Posterior vena cava (tissue), 2 donors: ENCODE results near the gene AOPEP. TPM values are rescaled to one million over a fixed set of nuclear protein-coding genes. Genes with fewer than 3 reads are reported as not detected.

Source experiments
- DNase-seq: peaks from one replicate; pipeline ENCODE4 v3.0.0-alpha.2; 2020; ENCODE audit warnings: low spot score
- intact Hi-C, 2 donors: fragments of 100-400 bp; cut with DNase I; formaldehyde crosslinking; loops; one replicate each; pipeline versions ENCODE4 v1.14.1 to v1.14.2; 2022 to 2023
- total RNA-seq, 2 donors: library from RNA; stranded (reverse); fragmentation: NEBNext Ultra II Directional; extraction: Animal tissue kit (Norgen Biotek cat#: 25700); gene quantifications; one replicate each; pipeline ENCODE4 v1.2.1, GENCODE V29; 2021
- donor health status: DM: yes; HTN: yes; CAD: no.
- donor health status: DM: yes; HTN: yes; CAD: no.

AOPEP gene
- total RNA-seq, 2 donors from 2014 or later = 124 to 138 TPM

DNA sequence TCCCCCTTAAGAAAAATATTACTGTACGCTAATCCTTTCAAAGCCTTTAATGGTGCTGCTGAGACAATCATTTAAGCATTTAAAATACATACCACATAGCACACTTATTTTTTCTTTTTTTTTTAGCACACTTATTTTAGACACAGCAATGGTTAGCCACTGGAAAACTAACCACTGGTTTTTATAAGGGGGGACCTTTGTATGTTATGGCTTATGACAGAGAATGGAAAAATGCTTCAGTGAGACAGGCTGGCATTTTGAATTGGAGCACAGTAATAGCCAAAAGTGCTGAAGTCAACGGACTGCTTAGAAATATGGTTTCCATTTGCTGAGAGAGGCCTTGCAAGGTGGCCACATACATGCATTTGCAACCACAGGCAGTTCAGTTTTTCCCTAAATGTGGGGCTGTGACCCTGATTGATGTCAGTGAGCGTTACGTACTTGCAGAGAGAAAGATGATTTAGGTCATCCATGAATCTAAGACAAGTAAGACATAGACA lies 28.5 kb downstream of the AOPEP start:
- intact Hi-C loops = no loop called here

GRCh38 chr9:94757158-94757557 lies 30.7 kb downstream of the AOPEP start:
- no peak for DNase-seq
- intact Hi-C loops = no loop called here

More for the DNA sequence above, 28.5 kb downstream of the AOPEP start:
- DNase-seq = no peak

GRCh38 chr9:94758031-94758430 lies 31.5 kb downstream of the AOPEP start:
- no peak for DNase-seq
- intact Hi-C loops = no loop called here

DNA sequence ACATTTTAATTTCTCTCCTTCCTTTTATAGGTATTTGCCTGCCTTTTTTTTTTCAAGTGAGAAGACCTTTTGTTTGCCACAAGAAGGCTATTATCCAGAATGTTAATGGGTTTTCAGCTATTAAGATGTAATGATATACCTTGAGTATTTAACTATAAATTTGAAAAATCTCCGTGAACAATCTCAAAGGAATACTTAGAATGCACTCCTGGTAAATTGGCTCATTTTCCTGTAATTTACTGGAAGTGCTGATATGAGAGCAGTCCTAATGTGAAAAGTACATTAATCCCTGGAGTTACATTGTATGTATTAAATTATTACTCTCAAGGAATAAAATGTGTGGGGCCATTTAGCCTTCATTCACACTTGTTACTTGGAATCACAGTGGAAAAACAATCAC lies 32.4 kb downstream of the AOPEP start:
- no peak for DNase-seq
- intact Hi-C loops = no loop called here

- no peak for DNase-seq
- intact Hi-C loops = no loop called here
These were observed 33.5 kb downstream of the AOPEP start for GRCh38 chr9:94760010-94760409.

DNA sequence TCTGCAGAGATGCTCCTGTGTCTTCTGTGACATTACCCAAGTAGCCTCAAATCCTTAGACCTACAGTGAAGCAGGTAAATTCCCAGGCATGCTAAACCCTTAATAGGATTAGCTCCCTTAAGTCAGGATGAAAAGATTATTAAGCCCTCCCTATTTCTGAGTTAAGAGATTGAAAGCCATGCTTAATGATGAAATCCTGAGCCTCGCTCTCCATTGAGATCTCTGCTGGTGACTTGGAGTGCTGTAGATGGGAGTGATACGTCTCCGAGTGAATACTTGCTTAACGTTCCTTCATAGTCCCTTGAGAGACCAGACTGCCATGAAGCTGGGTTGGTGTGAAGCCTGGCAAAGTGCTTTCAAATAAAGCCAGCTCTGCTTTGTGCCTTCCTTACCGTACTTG lies 34.2 kb downstream of the AOPEP start:
- DNase-seq = no peak
- intact Hi-C loops = no loop called here

DNA sequence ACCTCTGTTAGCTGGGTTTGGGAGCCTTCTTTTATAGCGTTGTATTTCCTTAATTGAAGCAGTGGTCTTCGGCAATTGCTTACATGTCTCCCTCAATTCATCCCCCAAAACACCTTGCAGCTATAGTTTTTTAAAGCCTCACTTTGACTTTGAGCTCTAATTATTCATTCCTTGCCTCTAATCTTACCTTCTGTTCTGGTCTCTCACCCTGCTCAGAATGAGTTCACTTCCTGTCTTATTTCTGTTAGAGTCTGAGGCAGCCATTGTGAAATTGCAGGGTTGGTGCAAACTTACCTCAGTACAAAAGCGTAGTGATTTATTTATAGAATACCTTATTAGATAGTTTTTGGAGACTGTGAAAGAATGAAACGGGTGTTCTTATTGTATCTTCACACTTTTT lies 35.0 kb downstream of the AOPEP start:
- no peak for DNase-seq
- intact Hi-C loops = no loop called here

DNA sequence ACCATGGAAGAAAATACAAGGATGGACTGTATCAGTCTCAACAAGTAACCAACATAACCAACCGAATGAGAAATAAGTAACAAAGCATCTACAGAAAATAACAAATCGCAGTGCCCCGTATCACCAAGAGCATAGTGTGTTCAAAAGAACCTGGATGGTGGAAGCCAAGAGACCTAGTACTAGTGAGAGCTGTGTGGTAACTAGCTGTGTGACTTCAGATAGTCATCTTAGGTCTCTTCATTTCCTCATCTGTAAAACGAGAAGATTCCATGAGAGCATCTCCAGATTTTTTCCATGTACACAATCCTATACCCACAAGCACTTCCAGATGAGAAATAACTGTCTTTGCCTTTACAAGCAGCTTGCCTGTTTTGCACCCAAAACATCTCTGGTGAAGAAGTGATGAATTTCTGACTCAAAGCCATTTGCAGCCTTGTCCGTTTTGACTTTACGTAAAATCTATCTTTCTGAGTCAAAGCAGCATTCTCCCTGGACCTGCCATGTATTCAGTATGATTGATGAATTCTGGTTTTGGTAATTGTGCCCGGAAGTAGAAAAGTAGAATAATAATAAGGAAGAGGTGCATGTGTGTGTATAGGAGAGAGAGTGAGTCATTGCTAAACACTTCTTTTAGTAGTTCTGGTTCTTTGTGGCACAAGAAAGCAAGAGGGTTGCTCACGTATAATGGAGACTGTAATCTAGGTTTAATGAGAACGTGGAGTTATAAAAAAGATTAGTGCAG lies 41.0 kb downstream of the AOPEP start:
- intact Hi-C loops = no loop called here
- DNase-seq = no peak

DNA sequence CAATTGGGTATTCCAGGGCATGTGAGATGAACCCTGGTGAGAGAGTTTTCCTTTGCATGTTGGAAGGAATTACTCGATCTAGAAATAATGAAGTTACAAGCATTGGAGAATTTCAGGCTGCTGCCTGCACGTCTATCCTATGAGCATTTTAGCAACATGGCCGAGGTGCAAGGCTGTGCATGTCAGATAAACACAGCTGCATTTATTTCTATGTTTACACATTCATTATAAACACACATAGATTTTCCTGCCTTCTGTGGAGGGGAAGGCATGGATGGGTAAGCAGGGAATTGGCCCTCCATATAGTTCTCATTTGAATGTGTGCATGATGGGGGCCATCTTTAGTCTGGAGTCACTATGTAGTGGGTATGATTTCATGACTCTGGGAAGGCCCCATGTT lies 42.3 kb downstream of the AOPEP start:
- no peak for DNase-seq
- intact Hi-C loops = no loop called here

GRCh38 chr9:94770334-94770733 lies 43.8 kb downstream of the AOPEP start:
- no peak for DNase-seq
- intact Hi-C loops = loop anchor here in 1 of 2 donors (10.0 kb wide), 1 partner anchor 86 kb away; no protein-coding TSS in a partner anchor

DNA sequence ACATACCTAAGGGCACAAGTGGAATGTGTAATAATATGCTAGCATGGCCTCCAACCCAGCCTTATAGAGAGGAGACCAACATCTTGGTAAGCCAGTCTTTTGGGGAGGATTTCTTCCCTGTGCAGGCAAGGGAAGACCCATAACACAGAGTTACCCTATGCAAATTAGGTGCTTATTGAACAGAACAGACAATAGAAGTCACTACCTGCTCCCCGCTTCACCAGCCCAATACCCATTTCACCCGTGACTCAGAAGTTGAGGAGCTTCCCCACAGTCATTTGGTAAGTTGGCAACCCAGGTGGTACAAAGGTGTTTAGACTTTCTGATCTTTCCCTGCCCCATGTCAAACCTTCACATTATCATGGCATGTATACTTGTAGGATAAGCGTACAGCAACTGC lies 44.6 kb downstream of the AOPEP start:
- intact Hi-C loops = loop anchor here in 1 of 2 donors (10.0 kb wide), 1 partner anchor 86 kb away; no protein-coding TSS in a partner anchor
- no peak for DNase-seq

GRCh38 chr9:94772144-94772543 lies 45.6 kb downstream of the AOPEP start:
- DNase-seq = no peak
- intact Hi-C loops = loop anchor here in 1 of 2 donors (10.0 kb wide), 1 partner anchor 87 kb away; no protein-coding TSS in a partner anchor

DNA sequence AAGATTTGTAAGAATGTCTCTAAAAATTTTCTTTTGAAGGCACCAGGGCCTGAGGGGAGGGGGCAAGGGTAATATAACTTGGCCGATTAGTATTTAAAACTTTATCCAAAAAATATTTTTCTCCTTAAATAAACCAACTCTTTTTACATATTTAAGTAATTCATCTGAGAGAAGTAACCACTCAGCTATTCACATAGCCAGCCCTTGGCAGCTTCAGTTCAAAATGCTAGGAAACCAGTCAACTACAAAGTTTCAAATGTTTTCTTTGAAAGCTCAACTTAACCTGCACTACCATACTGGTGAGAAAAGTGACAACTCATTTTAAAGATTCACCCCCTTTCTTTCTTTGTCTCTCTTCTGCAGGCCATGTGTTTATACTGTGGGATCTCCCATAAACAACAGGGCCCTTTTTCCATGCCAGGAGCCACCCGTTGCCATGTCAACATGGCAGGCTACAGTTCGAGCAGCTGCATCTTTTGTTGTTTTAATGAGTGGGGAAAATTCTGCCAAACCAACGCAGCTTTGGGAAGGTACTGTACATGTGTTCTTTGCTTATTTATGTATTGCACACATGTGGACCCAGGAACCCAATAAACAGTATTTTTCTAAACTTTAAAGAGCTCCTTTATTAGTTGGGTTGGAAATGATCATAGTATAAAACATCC lies 46.3 kb downstream of the AOPEP start:
- intact Hi-C loops = loop anchor here in 1 of 2 donors (10.0 kb wide), 1 partner anchor 88 kb away; no protein-coding TSS in a partner anchor
- no peak for DNase-seq

GRCh38 chr9:94773655-94774054 lies 47.2 kb downstream of the AOPEP start:
- intact Hi-C loops = loop anchor here in 1 of 2 donors (10.0 kb wide), 1 partner anchor 89 kb away; no protein-coding TSS in a partner anchor

GRCh38 chr9:94778013-94778412 lies 51.5 kb downstream of the AOPEP start:
- intact Hi-C loops = loop anchor here in 1 of 2 donors (10.0 kb wide), 1 partner anchor 93 kb away; no protein-coding TSS in a partner anchor
- DNase-seq = no peak

More at GRCh38 chr9:94773655-94774054, 47.2 kb downstream of the AOPEP start:
- no peak for DNase-seq

DNA sequence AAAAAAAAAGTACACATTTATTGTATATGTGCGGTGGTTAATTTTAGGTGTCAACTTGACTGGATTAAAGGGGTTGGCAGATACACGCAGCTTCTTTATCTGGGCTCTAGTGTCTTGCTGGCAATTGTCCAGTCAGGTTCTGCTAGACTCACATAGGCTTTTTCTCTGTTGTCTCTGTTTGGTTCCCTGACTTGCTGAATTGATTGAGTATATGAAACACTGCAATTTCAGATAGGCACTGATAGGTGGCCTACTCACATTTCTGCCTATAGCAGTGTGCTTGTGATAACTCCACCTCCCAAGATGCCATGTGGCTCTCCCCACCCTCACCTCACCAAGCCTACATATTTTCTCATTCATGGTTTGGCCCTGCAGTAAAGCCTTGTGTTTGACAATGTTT lies 52.5 kb downstream of the AOPEP start:
- DNase-seq = no peak
- intact Hi-C loops = loop anchor here in 1 of 2 donors (10.0 kb wide), 1 partner anchor 94 kb away; no protein-coding TSS in a partner anchor

GRCh38 chr9:94779693-94780290 lies 53.3 kb downstream of the AOPEP start:
- DNase-seq = no peak
- intact Hi-C loops = loop anchor here (5.0 to 10.0 kb wide), 2 partner anchors 95 to 353 kb away; no protein-coding TSS in a partner anchor

DNA sequence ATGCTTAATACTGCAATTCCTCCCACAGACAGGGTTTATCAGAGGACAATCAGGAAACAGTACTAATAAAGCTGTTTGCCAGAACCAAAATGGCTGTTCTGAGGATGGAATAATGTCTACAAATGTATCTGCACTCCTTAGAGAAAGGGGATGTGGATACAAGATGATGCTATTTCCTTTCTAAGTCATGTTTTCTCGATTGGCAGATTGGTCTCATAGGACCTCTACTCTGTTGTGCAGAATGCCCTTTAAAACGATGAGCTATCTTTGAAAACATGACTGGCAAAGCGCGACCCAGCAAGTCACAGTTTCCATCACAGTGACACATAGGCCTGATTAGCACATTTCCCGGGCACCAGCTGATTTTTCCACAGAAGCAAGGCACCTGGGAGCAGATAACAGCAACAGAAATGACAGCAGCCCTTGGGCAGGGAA lies 54.0 kb downstream of the AOPEP start:
- DNase-seq = no peak
- intact Hi-C loops = loop anchor here in 1 of 2 donors (5.0 kb wide), 1 partner anchor 352 kb away; no protein-coding TSS in a partner anchor

GRCh38 chr9:94782355-94783101 lies 56.0 kb downstream of the AOPEP start:
- intact Hi-C loops = loop anchor here in 1 of 2 donors (5.0 kb wide), 1 partner anchor 350 kb away; no protein-coding TSS in a partner anchor

More at GRCh38 chr9:94782355-94783101, 56.0 kb downstream of the AOPEP start:
- DNase-seq = no peak
